ENCODE results near the gene IMPDH2.
A peak's percentile ranks its signal among the peaks of the same experiment; 100 is the strongest.

IMPDH2 gene

DNA sequence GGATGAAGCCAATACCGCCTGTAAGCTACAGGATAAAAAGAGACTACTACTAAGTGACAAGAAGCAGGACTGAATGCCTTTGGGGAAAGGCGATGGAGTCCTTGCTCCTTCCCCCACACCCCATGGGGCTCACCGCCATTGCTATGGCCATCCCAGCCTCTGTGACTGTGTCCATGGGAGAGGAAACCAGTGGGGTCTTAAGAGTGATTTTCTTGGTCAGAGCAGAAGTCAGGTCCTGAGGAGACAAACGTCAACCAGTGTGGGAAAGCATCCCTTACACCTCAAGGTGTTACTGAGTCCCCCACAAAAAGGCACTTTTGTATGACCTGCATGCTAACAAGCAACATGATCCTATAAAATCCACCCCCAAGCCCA, 913 bp downstream of the IMPDH2 start:
- no peaks in the 10 kb centered on the region for H3K9me3 ChIP-seq (replicated peaks in 1 of 2; ENCODE audit: control insufficient read depth in 2 of 2, insufficient read depth in 1 of 2, low read depth in 1 of 2, low read length in 2 of 2)
- H2BK5ac ChIP-seq (ENCODE audit: low read length), result peak overlapping the region; percentile 35
- no peak overlapping the region for H2BK120ac ChIP-seq (ENCODE audit: low read depth, low read length)
- peaks cover 10% of the 10 kb centered on the region for H3K79me1 ChIP-seq (ENCODE audit: low read depth, low read length)
- H3K4me3 ChIP-seq (ENCODE audit: low read length in 2 of 2), result peak overlapping the region; percentile 72 to 83
- no peak overlapping the region for H4K91ac ChIP-seq (ENCODE audit: low read depth, low read length, poor library complexity)
- H4K8ac ChIP-seq (ENCODE audit: low read depth, low read length), result no peak overlapping the region
- no peak overlapping the region for H2AFZ ChIP-seq (ENCODE audit: low read length)
- DNase-seq (ENCODE audit: low spot score), result no peak
- no peak overlapping the region for H3K18ac ChIP-seq (ENCODE audit: low read length)
- H3K4me1 ChIP-seq (ENCODE audit: control insufficient read depth in 2 of 2, insufficient read depth in 1 of 2, low read depth in 1 of 2, low read length in 2 of 2), result peaks cover 6 to 10% of the 10 kb centered on the region in 2 donors
- H3K23ac ChIP-seq (ENCODE audit: low read depth, low read length, poor library complexity), result no peak overlapping the region
- H2AK5ac ChIP-seq (ENCODE audit: low read depth, low read length), result no peak overlapping the region
- peaks cover 60 to 94% of the 10 kb centered on the region in 2 donors for H3K36me3 ChIP-seq (replicated peaks in 1 of 2; ENCODE audit: control insufficient read depth in 2 of 2, insufficient read depth in 2 of 2, low read length in 2 of 2)
- no peak overlapping the region for H3K27ac ChIP-seq (replicated peaks; ENCODE audit: low read length)
- H3K27me3 ChIP-seq (ENCODE audit: control insufficient read depth in 3 of 3, insufficient read depth in 3 of 3, low read depth in 1 of 3, low read length in 3 of 3), result no peaks in the 10 kb centered on the region
- no peak overlapping the region for H3K9ac ChIP-seq (ENCODE audit: low read depth, low read length, poor library complexity)
- no peak overlapping the region for H3K14ac ChIP-seq (ENCODE audit: low read length)
- no peak overlapping the region for H3K4ac ChIP-seq (ENCODE audit: low read length)
- no peak overlapping the region for H2BK15ac ChIP-seq (ENCODE audit: low read length)
- peak overlapping the region; percentile 92 for H3K4me2 ChIP-seq (ENCODE audit: insufficient read depth, low read length, poor library complexity, severe bottlenecking)
- H2BK12ac ChIP-seq (ENCODE audit: low read length), result no peak overlapping the region
- no CpG with 5 or more reads among the region's 4 CpGs for WGBS, 2 donors (ENCODE audit: extremely low coverage in 2 of 2, insufficient read length in 2 of 2, insufficient replicate concordance in 1 of 2)

DNA sequence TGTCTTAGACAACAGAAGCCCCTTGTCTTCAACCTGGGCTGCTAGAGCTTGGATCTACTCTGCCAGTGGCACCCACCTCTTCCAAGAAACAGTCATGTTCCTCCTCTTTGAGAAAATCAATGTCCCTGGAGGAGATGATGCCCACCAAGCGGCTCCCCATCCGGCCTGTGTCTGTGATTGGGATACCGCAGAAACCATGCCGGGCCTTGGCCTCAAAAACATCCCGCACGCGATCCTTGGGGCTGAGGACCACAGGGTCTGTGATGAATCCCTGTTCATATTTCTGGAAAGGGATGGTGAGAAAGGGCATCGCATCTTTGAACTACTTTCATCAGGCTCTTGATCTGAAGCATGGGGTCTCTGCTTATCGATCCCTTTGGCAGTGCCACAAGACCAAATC, 1.6 kb downstream of the IMPDH2 start:
- Histone ChIP-seq H3K36me3 (replicated peaks in 1 of 2; ENCODE audit: control insufficient read depth in 2 of 2, insufficient read depth in 2 of 2, low read length in 2 of 2) (peaks cover 58 to 94% of the 10 kb centered on the region in 2 donors), H3K27me3 (ENCODE audit: control insufficient read depth in 3 of 3, insufficient read depth in 3 of 3, low read depth in 1 of 3, low read length in 3 of 3) (no peaks in the 10 kb centered on the region), H3K23ac (ENCODE audit: low read depth, low read length, poor library complexity) (no peak overlapping the region), H3K27ac (replicated peaks; ENCODE audit: low read length) (no peak overlapping the region), H3K4me3 (ENCODE audit: low read length in 2 of 2) (no peak overlapping the region), H3K9me3 (replicated peaks in 1 of 2; ENCODE audit: control insufficient read depth in 2 of 2, insufficient read depth in 1 of 2, low read depth in 1 of 2, low read length in 2 of 2) (no peaks in the 10 kb centered on the region), H3K4me1 (ENCODE audit: control insufficient read depth in 2 of 2, insufficient read depth in 1 of 2, low read depth in 1 of 2, low read length in 2 of 2) (peaks cover 12 to 17% of the 10 kb centered on the region in 2 donors), H2AK5ac (ENCODE audit: low read depth, low read length) (no peak overlapping the region), H2AFZ (ENCODE audit: low read length) (no peak overlapping the region), H2BK15ac (ENCODE audit: low read length) (no peak overlapping the region), H3K9ac (ENCODE audit: low read depth, low read length, poor library complexity) (no peak overlapping the region), H3K79me1 (ENCODE audit: low read depth, low read length) (peaks cover 14% of the 10 kb centered on the region), H3K4ac (ENCODE audit: low read length) (no peak overlapping the region), H3K14ac (ENCODE audit: low read length) (no peak overlapping the region), H3K18ac (ENCODE audit: low read length) (no peak overlapping the region), H4K91ac (ENCODE audit: low read depth, low read length, poor library complexity) (no peak overlapping the region), H2BK120ac (ENCODE audit: low read depth, low read length) (no peak overlapping the region), H3K4me2 (ENCODE audit: insufficient read depth, low read length, poor library complexity, severe bottlenecking) (no peak overlapping the region), H4K8ac (ENCODE audit: low read depth, low read length) (no peak overlapping the region), H2BK5ac (ENCODE audit: low read length) (no peak overlapping the region), H2BK12ac (ENCODE audit: low read length) (no peak overlapping the region)
- WGBS, 2 donors (ENCODE audit: extremely low coverage in 2 of 2, insufficient read length in 2 of 2, insufficient replicate concordance in 1 of 2), result no CpG with 5 or more reads among the region's 9 CpGs
- DNase-seq (ENCODE audit: low spot score), result no peak

DNA sequence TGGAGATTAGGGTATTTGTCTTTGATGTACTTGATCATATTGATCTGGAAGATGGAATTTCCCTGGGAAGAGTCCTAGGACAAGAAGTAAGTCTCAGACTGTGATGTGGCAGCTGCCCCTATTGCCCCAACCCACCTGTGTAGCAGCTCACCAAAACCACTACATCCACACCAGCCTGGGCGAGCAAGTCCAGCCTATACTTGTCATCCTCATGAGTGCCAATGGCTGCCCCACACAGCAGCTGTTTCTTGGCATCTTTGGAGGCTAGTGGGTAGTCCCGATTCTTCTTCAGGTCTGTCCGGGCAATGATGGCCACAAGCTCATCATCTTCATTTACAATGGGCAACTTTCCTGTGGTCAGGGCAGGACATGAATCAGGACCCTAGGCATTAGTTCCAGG, 2.7 kb downstream of the IMPDH2 start:
- H4K8ac ChIP-seq (ENCODE audit: low read depth, low read length), result no peak overlapping the region
- no CpG with 5 or more reads among the region's 3 CpGs for WGBS, 2 donors (ENCODE audit: extremely low coverage in 2 of 2, insufficient read length in 2 of 2, insufficient replicate concordance in 1 of 2)
- no peaks in the 10 kb centered on the region for H3K9me3 ChIP-seq (replicated peaks in 1 of 2; ENCODE audit: control insufficient read depth in 2 of 2, insufficient read depth in 1 of 2, low read depth in 1 of 2, low read length in 2 of 2)
- DNase-seq (ENCODE audit: low spot score), result no peak
- peaks cover 14 to 19% of the 10 kb centered on the region in 2 donors for H3K4me1 ChIP-seq (ENCODE audit: control insufficient read depth in 2 of 2, insufficient read depth in 1 of 2, low read depth in 1 of 2, low read length in 2 of 2)
- H3K79me1 ChIP-seq (ENCODE audit: low read depth, low read length), result peaks cover 16% of the 10 kb centered on the region
- H3K4me3 ChIP-seq (ENCODE audit: low read length in 2 of 2), result no peak overlapping the region
- no peak overlapping the region for H2BK12ac ChIP-seq (ENCODE audit: low read length)
- no peak overlapping the region for H2BK15ac ChIP-seq (ENCODE audit: low read length)
- H3K4me2 ChIP-seq (ENCODE audit: insufficient read depth, low read length, poor library complexity, severe bottlenecking), result no peak overlapping the region
- H3K27ac ChIP-seq (replicated peaks; ENCODE audit: low read length), result no peak overlapping the region
- H2AFZ ChIP-seq (ENCODE audit: low read length), result no peak overlapping the region
- H2AK5ac ChIP-seq (ENCODE audit: low read depth, low read length), result no peak overlapping the region
- no peak overlapping the region for H3K14ac ChIP-seq (ENCODE audit: low read length)
- H2BK120ac ChIP-seq (ENCODE audit: low read depth, low read length), result no peak overlapping the region
- H4K91ac ChIP-seq (ENCODE audit: low read depth, low read length, poor library complexity), result no peak overlapping the region
- H3K27me3 ChIP-seq (ENCODE audit: control insufficient read depth in 3 of 3, insufficient read depth in 3 of 3, low read depth in 1 of 3, low read length in 3 of 3), result no peaks in the 10 kb centered on the region
- H3K36me3 ChIP-seq (replicated peaks in 1 of 2; ENCODE audit: control insufficient read depth in 2 of 2, insufficient read depth in 2 of 2, low read length in 2 of 2), result peaks cover 47 to 85% of the 10 kb centered on the region in 2 donors
- no peak overlapping the region for H3K23ac ChIP-seq (ENCODE audit: low read depth, low read length, poor library complexity)
- H3K4ac ChIP-seq (ENCODE audit: low read length), result no peak overlapping the region
- H3K18ac ChIP-seq (ENCODE audit: low read length), result no peak overlapping the region
- no peak overlapping the region for H2BK5ac ChIP-seq (ENCODE audit: low read length)
- H3K9ac ChIP-seq (ENCODE audit: low read depth, low read length, poor library complexity), result no peak overlapping the region

DNA sequence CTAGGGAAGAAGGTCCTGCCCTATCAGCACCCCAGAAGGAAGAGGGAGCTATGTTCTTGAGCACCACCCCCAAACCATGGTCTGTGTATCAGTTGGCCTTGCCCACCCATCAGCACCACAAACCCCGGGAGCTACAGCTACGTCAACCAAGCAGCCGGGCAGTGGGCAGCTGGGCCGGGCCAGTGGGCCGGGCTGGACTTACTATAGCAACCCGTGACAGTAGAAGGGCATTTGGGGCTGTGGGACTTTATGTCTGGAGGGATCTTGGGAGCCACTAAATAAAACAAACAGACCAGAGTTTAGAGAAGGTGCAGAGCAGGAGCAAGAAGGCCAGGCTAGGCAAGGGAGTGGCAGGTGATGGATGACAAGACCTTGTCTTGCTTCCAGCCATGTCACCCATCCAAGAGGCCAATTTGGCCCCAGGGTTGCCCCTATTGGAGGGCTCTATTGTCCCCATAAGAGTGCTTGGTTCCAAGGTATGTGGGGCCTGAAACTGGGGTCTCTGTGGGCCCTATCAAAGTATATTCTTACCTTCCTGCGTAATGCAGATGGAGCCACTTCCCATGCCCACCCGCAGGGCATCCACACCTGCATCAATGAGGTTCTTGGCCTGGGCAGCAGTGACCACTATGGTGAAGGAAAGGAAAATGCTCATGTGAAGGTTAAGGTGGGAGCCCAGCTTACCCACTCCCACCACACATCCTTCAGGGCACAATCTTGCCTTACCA, 3.2 kb downstream of the IMPDH2 start:
- Histone ChIP-seq H3K4me1 (ENCODE audit: control insufficient read depth in 2 of 2, insufficient read depth in 1 of 2, low read depth in 1 of 2, low read length in 2 of 2) (peaks cover 14 to 19% of the 10 kb centered on the region in 2 donors), H4K91ac (ENCODE audit: low read depth, low read length, poor library complexity) (no peak overlapping the region), H3K79me1 (ENCODE audit: low read depth, low read length) (peaks cover 16% of the 10 kb centered on the region), H3K4me3 (ENCODE audit: low read length in 2 of 2) (no peak overlapping the region), H2BK12ac (ENCODE audit: low read length) (no peak overlapping the region), H3K27ac (replicated peaks; ENCODE audit: low read length) (no peak overlapping the region), H3K14ac (ENCODE audit: low read length) (no peak overlapping the region), H3K27me3 (ENCODE audit: control insufficient read depth in 3 of 3, insufficient read depth in 3 of 3, low read depth in 1 of 3, low read length in 3 of 3) (no peaks in the 10 kb centered on the region), H3K23ac (ENCODE audit: low read depth, low read length, poor library complexity) (no peak overlapping the region), H3K9ac (ENCODE audit: low read depth, low read length, poor library complexity) (peak overlapping the region; percentile 17), H4K8ac (ENCODE audit: low read depth, low read length) (no peak overlapping the region), H2BK15ac (ENCODE audit: low read length) (no peak overlapping the region), H3K4ac (ENCODE audit: low read length) (no peak overlapping the region), H3K4me2 (ENCODE audit: insufficient read depth, low read length, poor library complexity, severe bottlenecking) (no peak overlapping the region), H2AFZ (ENCODE audit: low read length) (no peak overlapping the region), H3K36me3 (replicated peaks in 1 of 2; ENCODE audit: control insufficient read depth in 2 of 2, insufficient read depth in 2 of 2, low read length in 2 of 2) (peaks cover 46 to 79% of the 10 kb centered on the region in 2 donors), H2BK120ac (ENCODE audit: low read depth, low read length) (no peak overlapping the region), H2AK5ac (ENCODE audit: low read depth, low read length) (no peak overlapping the region), H3K9me3 (replicated peaks in 1 of 2; ENCODE audit: control insufficient read depth in 2 of 2, insufficient read depth in 1 of 2, low read depth in 1 of 2, low read length in 2 of 2) (no peaks in the 10 kb centered on the region), H3K18ac (ENCODE audit: low read length) (no peak overlapping the region), H2BK5ac (ENCODE audit: low read length) (no peak overlapping the region)
- WGBS, 2 donors (ENCODE audit: extremely low coverage in 2 of 2, insufficient read length in 2 of 2, insufficient replicate concordance in 1 of 2), result no CpG with 5 or more reads among the region's 8 CpGs
- no peak for DNase-seq (ENCODE audit: low spot score)

All from neuronal stem cell (in vitro differentiated cells).